ENCODE data around the gene UBE2L5.
A peak's percentile ranks its signal among the peaks of the same experiment; 100 is the strongest.

The UBE2L5 gene

DNA sequence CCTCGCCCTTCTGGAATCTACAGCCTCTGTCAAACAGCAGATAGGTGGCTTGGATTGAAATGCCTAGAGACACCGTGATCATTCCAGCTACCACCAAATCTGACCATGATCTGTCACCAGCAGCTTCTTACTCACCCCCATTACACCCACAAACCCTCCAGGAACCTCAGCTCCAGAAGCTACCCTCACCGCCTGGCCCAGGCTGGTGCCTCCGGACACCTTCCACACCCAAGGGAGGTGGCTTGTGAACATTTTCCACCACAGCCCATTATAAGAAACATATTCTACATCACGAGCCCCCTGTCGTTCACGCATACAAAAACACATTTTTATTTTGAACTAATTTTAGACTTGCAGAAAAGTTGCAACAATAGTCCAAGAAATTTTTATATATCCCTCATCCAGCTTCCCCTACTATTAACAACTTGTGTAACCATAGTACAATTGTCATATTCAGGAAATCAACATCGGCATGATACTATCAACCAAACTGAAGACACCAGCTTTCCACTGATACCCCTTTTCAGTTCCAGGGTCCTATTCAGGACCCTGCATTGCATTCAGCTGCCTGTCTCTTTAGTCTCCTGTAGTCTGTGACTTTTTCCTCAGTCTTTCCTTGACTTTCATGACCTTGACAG, 15.4 kb upstream of the UBE2L5 start:
- DNase-seq: no peak

DNA sequence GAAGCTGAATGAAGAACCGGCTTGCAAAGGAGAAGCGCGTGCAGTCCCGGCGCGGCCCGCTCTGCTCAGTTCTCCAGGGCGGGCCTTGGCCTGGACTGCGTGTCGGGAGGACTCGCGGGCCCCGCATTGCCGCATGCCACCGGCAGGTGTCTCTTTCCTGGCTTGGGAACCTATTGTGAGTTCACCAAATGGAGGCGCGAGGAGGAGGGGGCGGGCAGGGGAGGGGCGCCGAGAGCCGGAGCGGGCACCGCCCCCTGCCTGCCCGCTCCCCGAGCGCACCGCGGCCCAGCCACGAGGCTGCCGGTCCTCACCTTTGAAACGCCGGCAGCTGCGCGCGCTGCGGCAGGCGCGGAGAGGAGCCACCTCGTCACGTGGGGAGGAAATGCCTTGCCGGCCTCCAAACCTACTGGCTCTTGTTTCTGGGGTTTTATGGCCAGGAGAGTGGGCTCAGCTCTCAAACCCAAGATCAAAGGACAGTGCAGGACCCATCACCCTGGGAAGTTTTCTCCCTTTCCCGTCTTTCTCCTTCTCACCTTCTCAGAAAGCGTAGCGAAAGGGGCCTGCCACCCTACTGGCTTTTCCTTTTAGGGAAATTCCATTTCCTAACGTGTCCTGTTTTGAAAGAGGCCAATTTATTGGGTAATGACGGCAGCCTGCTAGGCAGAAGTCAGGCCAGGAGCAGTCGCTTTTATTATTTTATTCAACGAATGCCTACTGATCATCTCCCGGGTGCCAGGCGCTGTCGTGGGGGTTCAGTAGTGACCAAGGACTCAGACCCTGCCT, 13.8 kb upstream of the UBE2L5 start:
- DNase-seq: no peak

DNA sequence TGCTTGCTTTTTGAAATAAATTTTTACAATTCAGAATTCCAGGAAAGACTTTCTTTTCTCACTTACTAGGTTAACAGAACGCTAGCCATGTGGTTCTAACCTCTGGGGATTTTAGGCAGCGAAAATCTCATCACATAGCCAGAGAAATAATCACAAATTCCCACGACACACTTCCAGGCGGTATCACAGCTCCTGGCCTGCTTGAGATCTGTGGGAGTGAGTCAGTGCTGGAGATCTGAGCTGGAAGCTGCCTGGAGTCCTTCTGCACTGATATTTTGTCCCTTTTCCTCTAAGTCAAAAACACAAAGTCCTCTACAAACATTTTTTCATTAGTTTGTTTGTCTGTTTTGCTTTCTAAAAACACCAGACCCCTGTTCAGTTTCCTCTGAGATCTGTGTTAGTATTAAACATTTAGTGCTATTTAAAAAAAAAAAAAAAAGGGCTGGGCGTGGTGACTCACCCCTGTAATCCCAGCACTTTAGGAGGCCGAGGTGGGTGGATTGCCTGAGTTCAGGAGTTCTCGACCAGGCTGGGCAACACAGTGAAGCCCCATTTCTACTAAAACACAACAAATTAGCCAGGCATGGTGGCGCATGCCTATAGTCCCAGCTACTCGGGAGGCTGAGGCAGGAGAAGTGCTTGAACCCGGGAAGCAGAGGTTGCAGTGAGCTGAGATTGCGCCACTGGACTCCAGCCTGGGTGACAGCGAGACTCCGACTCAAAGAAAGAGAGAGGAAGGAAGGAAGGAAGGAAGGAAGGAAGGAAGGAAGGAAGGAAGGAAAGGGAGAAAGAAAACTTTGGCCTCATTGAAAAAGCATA, 12.2 kb upstream of the UBE2L5 start:
- DNase-seq: no peak

DNA sequence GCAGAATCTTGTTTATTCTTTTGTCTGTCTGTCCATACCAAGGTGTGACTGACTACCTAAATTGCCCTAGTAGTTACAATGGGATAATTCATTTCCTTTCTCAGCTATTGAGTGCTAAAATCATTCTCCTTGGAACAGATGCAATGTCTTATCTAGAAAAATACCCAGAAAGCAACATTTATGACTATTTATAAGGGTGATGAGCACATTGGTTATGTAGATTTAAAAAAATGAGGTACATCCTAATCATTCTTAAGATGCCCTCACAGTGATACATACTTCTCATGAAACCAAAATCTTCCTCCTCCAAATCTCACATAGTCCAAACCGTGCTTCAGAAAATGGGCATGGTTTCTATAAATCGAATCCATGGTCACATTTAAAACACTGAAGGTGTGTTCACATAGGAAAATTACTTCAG, 11.6 kb upstream of the UBE2L5 start:
- DNase-seq: no peak

DNA sequence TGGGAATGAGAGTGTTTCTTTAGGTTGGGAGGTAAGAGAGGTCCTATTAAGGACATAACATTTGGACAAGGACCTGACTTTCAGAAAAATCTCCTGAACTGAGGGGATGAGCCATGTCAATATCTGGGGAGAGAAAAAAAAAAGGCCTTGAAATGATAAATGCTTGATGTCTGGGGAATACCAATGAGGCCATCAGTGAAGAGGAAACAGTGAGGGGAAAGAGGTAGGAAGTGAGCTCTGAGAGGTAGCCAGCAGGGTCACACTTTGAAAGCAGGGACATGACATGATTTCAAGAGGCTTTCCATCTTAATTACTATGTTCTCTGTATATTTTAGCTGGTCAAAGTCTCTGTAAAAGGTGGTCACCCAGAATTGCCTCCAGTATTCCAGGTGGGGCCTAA, 9.9 kb upstream of the UBE2L5 start:
- DNase-seq: no peak

DNA sequence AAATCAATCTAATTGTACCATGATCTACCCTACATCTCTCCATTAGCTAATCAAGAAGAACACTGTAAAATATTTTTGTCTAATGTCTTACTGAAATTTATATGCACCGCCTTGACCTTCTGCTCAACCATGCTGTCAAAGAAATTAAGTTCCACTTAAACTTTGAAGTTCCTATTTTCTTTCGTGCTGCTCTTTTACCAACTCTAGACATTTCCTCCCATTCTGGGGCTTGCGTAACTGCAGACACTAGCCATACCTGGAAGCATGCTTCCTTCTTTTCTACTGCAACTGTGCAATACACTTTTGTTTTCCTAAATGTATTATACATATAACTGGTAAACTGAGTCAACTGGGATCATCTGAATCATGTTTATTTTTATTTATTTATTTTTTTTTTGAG, 8.5 kb upstream of the UBE2L5 start:
- no peak for DNase-seq

DNA sequence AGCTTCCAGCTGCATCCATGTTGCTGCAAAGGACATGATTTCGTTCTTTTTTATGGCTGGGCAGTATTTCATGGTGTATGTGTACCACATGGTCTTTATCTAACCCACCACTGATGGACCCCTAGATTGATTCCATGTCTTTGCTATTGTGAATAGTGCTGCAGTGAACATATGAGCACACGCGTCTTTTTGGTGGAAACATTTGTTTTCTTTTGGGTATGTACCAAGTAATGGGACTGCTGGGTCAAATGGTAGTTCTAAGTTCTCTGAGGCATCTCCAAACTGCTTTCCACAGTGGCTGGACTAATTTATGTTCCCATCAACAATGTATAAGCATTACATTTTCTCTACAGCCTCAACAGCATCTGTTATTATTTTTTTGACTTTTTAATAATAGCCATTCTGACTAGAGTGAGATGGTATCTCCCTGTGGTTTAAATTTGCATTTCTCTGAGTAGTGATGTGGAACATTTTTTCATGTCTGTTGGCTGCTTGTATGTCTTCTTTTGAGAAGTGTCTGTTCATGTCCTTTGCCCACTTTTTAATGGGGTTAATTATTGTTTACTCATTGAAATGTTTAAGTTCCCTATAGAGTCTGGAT, 6.8 kb upstream of the UBE2L5 start:
- no peak for DNase-seq

DNA sequence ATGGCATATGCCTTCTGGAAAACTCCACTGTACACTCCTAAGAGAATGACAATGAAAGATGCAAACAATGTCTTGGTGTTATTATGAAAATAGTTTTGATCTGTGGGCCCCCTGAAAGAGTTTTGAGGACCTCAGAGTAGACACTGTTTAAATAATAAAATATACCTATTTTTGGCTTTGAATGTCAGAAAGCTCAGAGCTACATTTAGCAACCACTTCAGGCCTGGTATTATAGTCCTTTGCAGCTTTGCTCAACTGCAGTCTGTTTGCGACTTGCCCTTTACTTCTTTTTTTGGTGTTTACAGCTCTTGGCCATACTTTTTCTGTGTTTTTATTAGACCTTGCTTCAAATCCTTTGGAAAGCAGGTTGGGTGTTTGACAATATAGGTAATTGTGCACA, 5.8 kb upstream of the UBE2L5 start:
- DNase-seq: no peak

DNA sequence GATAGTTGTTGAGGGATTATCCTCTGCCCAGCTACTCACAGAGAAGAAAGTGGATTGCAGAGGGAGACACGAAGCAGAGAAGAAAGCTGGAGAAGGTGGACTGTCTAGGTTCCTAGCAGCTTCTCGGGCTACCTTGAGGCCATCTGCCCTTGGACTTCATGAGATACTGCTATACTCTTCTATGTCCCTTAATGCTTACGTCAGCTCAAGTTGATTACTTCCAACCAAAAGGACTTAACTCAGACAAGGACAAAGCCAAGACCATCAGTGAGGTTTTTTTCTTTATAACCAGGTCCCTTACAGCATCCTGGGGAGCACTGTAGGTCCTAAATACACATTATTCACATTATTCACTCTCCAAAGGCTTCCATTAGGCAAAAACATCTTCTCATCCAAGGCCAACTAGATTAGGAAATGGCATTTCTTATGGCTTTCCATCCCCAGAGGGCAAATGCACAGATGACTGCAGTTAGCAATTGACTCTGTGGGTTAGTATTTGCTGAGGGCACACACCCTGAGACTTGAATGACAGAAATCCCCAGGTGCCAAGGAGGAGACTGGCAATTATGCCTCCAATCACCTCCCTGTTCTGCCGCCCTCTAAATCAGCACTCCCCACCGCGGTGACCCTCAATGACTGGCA, 4.1 kb upstream of the UBE2L5 start:
- no peak for DNase-seq

DNA sequence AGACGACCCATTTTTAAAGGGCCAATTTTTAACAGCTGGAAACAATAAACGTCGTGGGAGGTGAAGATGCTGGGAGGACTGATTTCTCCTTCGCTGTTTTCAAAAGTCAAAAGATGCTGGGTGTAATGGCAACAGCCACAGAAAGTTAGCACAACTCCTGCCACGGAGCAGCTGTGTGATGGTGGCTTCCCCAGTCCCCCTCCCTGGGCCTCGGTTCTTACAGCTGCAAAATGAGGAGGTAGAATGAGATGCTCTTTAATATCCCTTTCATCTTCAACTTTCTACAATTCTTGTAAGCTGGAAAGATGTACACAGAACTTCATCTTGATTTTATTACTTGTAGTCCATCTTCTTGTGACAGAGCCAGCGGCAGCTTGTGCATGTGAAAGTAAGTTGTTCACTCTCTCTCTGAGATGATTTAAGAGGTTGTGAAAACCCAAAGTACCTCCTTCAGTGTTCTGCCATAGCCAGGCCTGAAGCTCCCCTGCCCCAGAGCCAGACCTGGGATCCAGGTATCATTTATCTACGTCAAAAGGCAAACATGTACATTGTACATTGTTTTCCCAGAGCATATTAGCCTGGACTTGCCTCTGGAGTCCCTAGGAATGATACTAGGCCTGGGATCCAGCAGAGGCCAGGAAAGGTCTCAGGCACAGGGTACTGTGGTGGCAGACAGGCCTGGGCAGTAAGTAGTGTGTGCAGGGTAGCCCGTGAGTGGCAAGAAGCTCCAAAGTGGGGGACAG, 3.4 kb upstream of the UBE2L5 start:
- DNase-seq: no peak

DNA sequence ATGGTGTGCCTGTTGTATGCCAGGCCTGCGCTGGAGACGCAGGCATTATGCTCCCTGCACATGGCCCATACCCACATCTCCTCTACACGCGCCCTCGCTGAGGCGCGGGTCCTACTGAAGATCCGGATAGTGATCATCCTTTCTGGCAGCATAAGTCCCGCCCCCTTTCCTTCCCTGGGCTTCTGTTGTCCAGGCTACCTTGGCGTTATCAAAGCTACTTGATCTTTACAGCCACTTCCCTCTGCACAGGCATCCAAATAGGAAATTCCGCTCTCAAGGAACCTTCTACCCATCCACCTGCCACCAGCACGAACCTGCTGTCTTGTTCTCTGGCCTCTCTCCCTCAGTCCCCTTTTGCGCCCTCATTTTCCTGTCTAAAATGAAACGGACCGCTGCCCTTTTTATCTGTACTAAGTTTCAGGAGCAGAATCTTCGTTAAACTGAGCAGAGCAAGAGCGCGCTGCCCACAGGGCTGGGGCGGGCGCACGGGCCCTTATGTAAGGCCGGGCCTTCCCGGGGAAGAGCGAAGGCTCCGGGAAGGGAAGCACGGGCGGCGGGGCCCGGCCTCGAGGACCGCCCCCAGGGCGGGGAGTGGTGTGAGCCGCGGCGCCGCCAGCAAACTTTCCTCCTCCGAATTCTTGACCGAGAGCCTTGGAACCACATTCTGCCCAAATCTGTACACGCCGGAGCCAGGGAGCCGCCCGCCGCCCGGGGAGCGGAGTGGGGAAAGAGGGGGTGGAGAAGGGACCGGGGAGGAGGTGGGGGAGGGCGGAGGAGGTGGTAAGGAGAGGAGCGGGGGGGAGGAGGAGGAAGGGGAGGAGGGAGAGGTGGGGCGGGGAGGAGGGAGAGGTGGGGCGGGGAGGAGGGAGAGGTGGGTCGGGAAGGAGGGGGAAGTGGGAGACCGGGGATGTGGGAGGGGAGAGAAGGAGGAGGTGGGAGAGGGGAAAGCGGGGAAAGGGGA, 920 bp upstream of the UBE2L5 start:
- DNase-seq: no peak

DNA sequence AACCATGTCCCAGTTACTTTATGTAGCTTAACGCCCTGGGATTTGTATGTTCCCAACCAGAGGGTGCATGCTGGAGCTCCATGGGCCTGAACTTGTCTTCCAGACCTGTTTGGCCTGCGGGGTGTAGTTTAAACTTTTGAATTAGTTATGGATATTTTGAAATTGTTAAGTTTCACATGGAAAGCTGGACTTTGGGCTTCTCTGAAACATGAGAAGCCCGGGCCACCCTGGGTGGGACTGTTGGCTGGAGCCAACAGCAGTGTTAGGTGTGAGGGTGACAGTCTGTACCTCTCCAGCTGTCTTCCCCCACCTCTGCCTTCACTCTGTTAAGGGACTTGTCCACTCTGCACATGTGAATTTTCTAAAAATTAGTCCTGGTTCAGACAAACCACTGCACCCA, 1.6 kb downstream of the UBE2L5 start:
- DNase-seq: no peak

DNA sequence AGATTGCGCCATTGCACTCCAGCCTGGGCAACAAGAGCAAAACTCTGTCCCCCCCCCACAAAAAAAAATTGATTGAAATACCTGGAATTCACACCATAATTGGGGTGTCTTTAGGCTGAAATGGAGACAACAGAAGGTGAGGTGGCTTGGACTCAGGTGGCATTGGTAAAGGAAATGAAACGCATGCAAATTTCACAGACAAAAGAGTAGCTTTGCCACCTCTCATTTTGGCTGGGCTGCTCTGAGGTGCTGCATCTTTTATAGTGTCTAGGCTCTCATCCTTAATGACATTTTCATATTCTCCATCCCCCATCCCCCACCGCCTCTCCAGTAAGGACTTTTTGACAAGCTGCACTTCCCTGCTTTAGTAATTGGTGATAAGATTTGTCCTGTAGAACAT, 6.9 kb downstream of the UBE2L5 start:
- no peak for DNase-seq

DNA sequence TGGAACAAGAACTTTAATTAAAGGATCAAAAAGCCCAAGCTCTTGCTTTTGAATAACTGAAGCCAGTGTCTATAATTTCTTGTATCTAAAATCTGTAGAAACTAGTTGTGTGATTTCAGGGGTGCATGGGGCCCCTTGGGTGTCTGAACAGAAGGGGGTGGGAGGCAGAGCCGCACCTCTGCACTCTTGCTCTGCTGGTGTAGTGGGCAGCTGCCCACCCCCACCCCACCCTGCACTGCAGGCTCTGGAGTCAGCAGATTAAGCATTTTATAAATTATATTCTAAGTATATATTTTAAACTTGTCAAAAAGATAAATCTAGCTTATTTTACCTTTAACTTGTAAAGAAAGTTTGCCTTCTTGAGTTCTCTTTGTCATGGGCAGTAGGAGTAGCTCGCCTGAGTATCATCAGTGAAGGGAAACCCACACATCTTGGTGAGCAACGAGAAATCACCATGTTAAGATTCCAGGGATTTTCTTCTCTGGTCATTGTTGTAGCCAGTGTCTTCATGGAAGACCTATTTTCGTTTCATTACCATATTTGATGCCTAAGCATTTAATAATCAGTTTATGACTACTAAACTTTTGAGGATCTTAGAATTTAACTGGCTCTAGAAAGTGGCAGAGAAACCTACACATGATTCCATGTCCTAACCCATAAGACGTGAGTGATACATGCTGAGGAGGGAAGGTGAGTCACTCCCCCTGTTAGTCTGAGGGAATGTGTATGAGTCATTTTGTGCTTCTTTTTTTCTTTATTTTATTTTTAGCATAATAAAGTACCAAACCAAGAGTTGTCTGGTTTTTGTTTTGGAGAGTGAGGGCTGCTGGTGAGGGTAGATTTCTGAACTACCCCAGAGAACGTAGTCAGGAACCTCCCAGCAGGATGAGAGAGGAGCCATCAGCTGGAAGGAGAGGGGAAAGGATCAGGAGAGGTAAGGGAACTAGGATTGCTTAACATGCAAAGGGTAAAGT, 7.7 kb downstream of the UBE2L5 start:
- peak; percentile 51 for DNase-seq

DNA sequence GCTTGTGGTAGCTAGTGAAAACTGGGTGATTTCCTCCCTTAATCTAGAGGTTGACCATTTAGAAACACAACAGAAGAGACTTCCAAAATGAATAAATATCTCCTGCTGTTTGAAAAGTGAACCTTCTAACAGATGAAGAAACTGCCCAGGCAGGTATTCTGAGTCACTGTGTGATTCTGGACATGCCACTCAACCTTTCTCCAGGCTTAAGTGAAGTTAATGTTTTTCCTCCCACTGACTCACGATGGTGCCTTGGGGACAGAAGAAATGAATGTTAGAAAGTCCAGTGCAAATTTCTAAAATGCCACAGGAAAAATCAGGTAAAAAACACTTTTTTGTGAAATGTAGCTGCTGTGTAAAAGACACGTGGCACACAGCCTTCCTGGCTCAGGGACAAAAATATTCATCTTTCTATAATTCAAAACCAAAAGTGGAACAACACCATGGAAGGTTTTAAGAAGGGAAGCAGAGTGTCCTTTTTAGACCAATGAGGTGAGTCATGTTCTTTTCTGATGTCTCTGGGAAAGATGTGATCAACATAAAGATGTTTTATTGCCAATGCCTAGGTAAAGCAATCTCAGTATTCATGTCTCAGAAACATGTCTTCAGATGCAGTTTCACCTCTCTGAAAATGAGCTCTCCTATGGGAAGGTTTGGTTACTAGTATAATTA, 9.1 kb downstream of the UBE2L5 start:
- no peak for DNase-seq

DNA sequence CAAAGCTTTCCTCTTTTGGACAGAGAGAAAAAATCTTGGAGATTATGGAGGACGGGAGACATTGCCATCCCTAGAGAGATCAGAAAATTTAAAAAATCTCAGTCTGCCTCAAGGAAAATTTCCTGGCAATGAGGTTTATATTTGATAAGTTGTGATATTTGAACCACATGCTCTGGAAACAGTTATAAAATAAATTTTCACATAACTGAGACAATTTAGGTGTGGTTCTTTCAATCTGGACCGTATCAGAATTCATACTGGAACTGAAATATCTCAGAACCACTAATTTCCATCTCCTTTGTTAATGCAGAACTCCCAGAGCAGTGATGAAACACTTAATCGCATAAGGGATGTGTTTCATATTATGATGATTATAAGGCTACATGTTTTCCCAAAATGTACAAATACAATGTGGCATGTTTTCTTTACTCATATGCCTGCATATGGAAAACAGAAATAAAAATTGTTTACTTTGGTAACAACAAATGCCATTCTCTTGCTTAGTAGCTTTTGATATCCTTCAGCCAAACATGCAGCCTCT, 13.7 kb downstream of the UBE2L5 start:
- DNase-seq: no peak

DNA sequence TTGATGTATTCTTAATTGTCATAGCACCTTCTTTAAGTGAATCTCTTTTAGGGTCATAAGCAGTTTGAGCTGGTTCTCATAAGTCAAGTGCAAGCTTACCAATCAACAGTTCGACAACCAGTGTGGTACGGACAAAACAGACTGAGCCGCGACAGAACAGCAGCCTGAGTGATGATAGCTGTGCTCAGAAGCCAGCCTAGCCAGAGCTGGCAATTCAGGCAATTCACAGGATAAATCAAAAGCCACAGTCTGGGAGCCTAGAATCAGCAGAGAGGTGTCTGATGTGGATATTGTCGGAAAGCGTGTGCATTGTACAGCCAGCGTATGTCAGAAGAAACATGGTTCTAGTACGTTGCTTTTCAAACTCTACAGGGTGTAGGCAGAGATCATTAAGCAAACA, 14.9 kb downstream of the UBE2L5 start:
- DNase-seq: no peak

DNA sequence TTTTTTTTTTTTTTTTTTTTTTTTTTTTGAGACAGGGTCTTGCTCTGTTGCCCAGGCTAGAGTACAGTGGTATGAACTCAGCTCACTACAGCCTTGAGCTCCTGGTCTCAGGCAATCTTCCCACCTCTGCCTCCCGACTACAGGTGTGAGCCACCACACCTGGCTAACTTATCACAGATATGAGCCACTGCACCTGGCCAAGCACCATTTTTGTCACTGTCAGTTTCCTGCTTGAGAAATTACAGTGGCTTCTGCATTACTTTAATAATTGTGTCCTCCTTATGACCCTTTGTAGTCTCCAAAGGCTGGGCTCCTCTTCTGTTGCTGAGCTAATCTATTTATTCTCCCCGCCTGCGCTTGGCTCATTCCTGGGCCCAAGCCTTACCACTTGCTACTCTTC, 16.0 kb downstream of the UBE2L5 start:
- DNase-seq: no peak
